Prostate gland (tissue), 2 donors: ENCODE data around the gene AUTS2.

ENCODE experiments used
- CTCF ChIP-seq, 4 experiments: fragments of 200-600 bp in 2 of 4; fragments of 450-650 bp in 2 of 4; sonication (generic) in 2 of 4; IDR thresholded peaks; 1 replicate in 3 of 4; 2 replicates in 1 of 4; pipeline ENCODE4 v1.5.1; 2016 to 2019; ENCODE audit warnings: antibody characterized with exemption in 4 of 4, mild to moderate bottlenecking in 2 of 4, moderate library complexity in 2 of 4
- POLR2A ChIP-seq: fragments of 450-650 bp; IDR thresholded peaks from one replicate; pipeline ENCODE4 v1.6.1; 2016; ENCODE audit warnings: antibody characterized with exemption, mild to moderate bottlenecking
- POLR2AphosphoS5 ChIP-seq: sonication (generic); formaldehyde crosslinking; IDR thresholded peaks from one replicate; pipeline ENCODE4 v1.6.1; 2017; ENCODE audit warnings: antibody characterized with exemption

GRCh38 chr7:70749831-70750230, 1151.6 kb downstream of the AUTS2 start:
- TF ChIP-seq CTCF (IDR thresholded peaks at IDR 0.05) (no peak), POLR2AphosphoS5 (no peak), POLR2A (no peak)
